Naive thymus-derived CD4-positive, alpha-beta T cell (primary cell): ENCODE data around the gene STK39. TPM values are rescaled to one million over a fixed set of nuclear protein-coding genes. Genes with fewer than 3 reads are reported as not detected.

Experiments used
- ATAC-seq: fragments of 150-1000 bp; cut with Tn5 transposase; 2 replicates; pipeline ENCODE4 v1.10.0; 2021; ENCODE audit warnings: mild to moderate bottlenecking, moderate library complexity
- CTCF ChIA-PET: fragments of 350-600 bp; sonication (Branson Sonifier 250); formaldehyde crosslinking; loops from one replicate; lab custom pipeline; 2021; ENCODE audit warnings: antibody characterized with exemption; lab: Charles Lee
- POLR2A ChIA-PET: fragments of 350-600 bp; sonication (Branson Sonifier 250); formaldehyde crosslinking; loops from one replicate; lab custom pipeline; 2021; ENCODE audit warnings: antibody characterized with exemption, inconsistent platforms; lab: Charles Lee
- DNase-seq, 9 donors: peaks; one replicate each; pipeline versions ENCODE4 v3.0.0 to v3.0.0-alpha.2; 2020 to 2022; ENCODE audit warnings: mixed read lengths in 1 of 9
- H3K27ac ChIP-seq: one replicate; pipeline ENCODE4 v1.7.0; 2013; ENCODE audit warnings: mild to moderate bottlenecking, low read depth, low read length, moderate library complexity
- H3K27me3 ChIP-seq, 2 donors: one replicate each; pipeline ENCODE4 v1.7.0; 2013; ENCODE audit warnings: low read length in 2 of 2, mild to moderate bottlenecking in 2 of 2, moderate library complexity in 2 of 2; ENCODE audit not compliant: control insufficient read depth in 2 of 2, insufficient read depth in 2 of 2
- H3K36me3 ChIP-seq, 3 experiments: 1 replicate in 2 of 3; 2 replicates in 1 of 3; pipeline ENCODE4 v1.7.0; 2013; ENCODE audit warnings: low read length in 3 of 3, mild to moderate bottlenecking in 3 of 3, moderate library complexity in 1 of 3; ENCODE audit not compliant: insufficient read depth in 3 of 3, control insufficient read depth in 2 of 3
- H3K4me1 ChIP-seq, 2 donors: one replicate each; pipeline ENCODE4 v1.7.0; 2013; ENCODE audit warnings: low read length in 2 of 2, mild to moderate bottlenecking in 2 of 2, moderate library complexity in 1 of 2; ENCODE audit not compliant: control insufficient read depth in 2 of 2, insufficient read depth in 2 of 2
- H3K4me3 ChIP-seq: 2 replicates; pipeline ENCODE4 v1.7.0; 2013; ENCODE audit warnings: mild to moderate bottlenecking, low read length
- H3K9me3 ChIP-seq, 3 experiments: 1 replicate in 2 of 3; 2 replicates in 1 of 3; pipeline ENCODE4 v1.7.0; 2013; ENCODE audit warnings: low read length in 3 of 3; ENCODE audit not compliant: control insufficient read depth in 2 of 3
- H3K27ac Mint-ChIP-seq, 9 donors: one replicate each; pipeline ENCODE4 v1.8.0; 2020 to 2022; ENCODE audit warnings: mixed read lengths in 9 of 9, mild to moderate bottlenecking in 8 of 9, moderate library complexity in 5 of 9, inconsistent platforms in 2 of 9
- H3K27me3 Mint-ChIP-seq, 5 donors: one replicate each; pipeline ENCODE4 v1.8.0; 2021 to 2022; ENCODE audit warnings: mixed read lengths in 5 of 5, mild to moderate bottlenecking in 1 of 5
- H3K36me3 Mint-ChIP-seq, 5 donors: one replicate each; pipeline ENCODE4 v1.8.0; 2020 to 2022; ENCODE audit warnings: mixed read lengths in 5 of 5, mild to moderate bottlenecking in 3 of 5, inconsistent platforms in 1 of 5
- H3K4me1 Mint-ChIP-seq, 7 donors: one replicate each; pipeline ENCODE4 v1.8.0; 2020 to 2022; ENCODE audit warnings: mixed read lengths in 7 of 7, mild to moderate bottlenecking in 3 of 7, inconsistent platforms in 1 of 7
- H3K4me3 Mint-ChIP-seq, 10 donors: one replicate each; pipeline ENCODE4 v1.8.0; 2020 to 2022; ENCODE audit warnings: mild to moderate bottlenecking in 10 of 10, mixed read lengths in 10 of 10, moderate library complexity in 6 of 10, inconsistent platforms in 2 of 10
- H3K9me3 Mint-ChIP-seq, 11 donors: one replicate each; pipeline ENCODE4 v1.8.0; 2020 to 2022; ENCODE audit warnings: mixed read lengths in 11 of 11, mild to moderate bottlenecking in 4 of 11, inconsistent platforms in 1 of 11, moderate library complexity in 1 of 11
- intact Hi-C, 2 donors: fragments of 100-400 bp; cut with micrococcal nuclease; formaldehyde crosslinking; loops; one replicate each; pipeline ENCODE4 v1.15.1; 2023
- polyA plus RNA-seq, 2 donors: library from polyadenylated mRNA; unstranded; fragments of 300-500 nt; fragmentation: Illumina TruSeq; gene quantifications; one replicate each; pipeline ENCODE4 v1.2.3, GENCODE V29; 2021
- total RNA-seq, 6 experiments: library from RNA in 5 of 6; stranded (reverse) in 5 of 6; gene quantifications; 1 replicate in 5 of 6; 2 replicates in 1 of 6; pipeline ENCODE4 v1.2.3 and lab custom pipeline; 2021 to 2026

Gene STK39
- total RNA-seq (10 to 100 TPM; 11.7 to 33.9 (median 20.1) TPM), polyA plus RNA-seq (1 to 10 TPM; 2.7 to 4.5 TPM), total RNA-seq (lab: John Stamatoyannopoulos, UW) (32.4 reads per million, percentile 61 among the genes with 10 or more reads in this experiment)

DNA sequence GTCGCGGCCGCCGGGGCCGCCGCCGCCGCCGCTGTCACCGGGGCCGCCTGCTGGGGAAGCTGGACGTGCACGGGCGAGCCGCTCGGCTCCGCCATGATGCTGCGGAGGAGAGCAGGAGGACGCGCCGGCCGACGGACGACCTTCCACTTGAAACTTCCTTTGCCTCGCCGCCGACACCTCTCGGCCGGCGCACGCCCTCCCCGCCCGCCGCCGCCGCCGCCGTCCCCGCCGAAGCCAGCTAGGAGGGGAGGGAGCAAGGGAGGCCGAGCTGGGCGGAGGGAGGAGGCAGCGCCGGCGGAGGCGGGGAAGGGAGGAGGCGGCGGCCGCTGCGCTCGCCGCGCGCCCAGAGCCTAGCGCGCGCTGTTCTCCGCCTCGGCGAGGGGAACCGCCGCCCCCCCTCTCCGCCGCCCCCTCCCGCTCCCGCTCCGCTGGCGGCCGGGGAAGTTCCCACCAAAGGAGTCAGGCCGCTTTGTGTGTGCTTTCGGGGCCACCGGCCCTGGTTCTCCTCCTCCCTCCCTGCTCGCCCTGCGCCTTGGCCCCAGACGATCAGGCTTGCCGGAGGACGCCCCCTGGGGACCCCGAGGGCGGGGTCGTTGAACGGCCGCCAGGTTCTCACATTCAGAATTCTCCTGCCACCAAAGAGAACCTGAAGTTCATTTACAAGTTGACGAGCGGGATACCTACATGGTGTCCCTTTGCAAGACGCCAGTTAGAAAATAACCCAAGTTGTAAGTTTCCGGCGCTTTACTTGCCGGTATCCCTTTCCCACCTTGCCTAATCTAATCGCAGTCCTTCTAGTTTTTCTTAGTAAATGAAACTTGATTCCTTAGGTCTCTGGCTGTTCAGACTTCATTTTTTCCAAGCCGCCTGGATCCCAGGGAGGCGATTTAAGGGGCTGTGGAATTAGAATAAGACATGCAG, at the start of gene STK39:
Gene STK39 (minus strand): TSS at position 255 of the 921 bp plus-strand sequence. CDS start 160 bp downstream, at position 95.
- Mint-ChIP-seq H3K36me3 (peaks cover 0 to 2% (median 0%) of the 10 kb centered on the region in 5 donors), H3K4me3 (peak within 1 kb of the TSS; percentile 71 to 95 (median 93)), H3K4me1 (peaks cover 16 to 49% (median 42%) of the 10 kb centered on the region in 7 donors), H3K27me3 (peaks cover 0 to 11% (median 0%) of the 10 kb centered on the region in 5 donors), H3K27ac (peak within 1 kb of the TSS; percentile 75 to 94 (median 91)), H3K9me3 (no peaks in the 10 kb centered on the region)
- Histone ChIP-seq H3K9me3 (no peaks in the 10 kb centered on the region), H3K27ac (peak within 1 kb of the TSS; percentile 77), H3K27me3 (no peaks in the 10 kb centered on the region), H3K36me3 (no peaks in the 10 kb centered on the region), H3K4me3 (peak within 1 kb of the TSS; percentile 74), H3K4me1 (peaks cover 26 to 28% of the 10 kb centered on the region in 2 donors)
- ChIA-PET CTCF (no interaction called here), POLR2A (interaction anchor here (1.4 kb wide), 1 partner anchor 10 kb away, joined by 3 read pairs; no protein-coding TSS in a partner anchor)
- ATAC-seq (peak; percentile 78), DNase-seq (peak; percentile 50 to 83 (median 67))
- intact Hi-C loops: loop anchor here (1.0 to 10.0 kb wide), 17 partner anchors 35 to 1577 kb away; partner anchors contain the start of genes CERS6 (in 2 of the 2), SPC25 (in 2 of the 2), CFAP210 (in 1 of the 2) and LRP2 (in 1 of the 2)

DNA sequence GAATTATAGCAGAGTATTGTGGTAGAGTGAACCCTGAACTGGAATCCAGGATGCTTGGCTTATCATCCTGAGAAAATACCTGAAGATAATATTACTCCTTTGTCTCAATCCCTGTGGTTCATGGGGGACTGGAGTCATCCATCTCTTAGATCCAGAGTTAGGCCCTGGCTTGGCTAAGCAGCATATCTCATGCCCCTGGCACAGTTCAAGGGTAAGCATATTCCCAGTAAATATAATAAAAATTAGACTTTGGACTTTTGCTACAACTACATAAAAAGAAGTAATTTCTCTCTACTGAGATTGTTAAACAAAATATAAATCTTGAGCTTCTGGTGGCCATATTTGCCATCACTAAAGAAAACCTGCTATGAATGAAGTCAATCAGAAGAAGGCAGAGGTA, 47.7 kb upstream of the STK39 start:
- POLR2A ChIA-PET: no interaction called here
- intact Hi-C loops: no loop called here
- H3K4me1 ChIP-seq: no peaks in the 10 kb centered on the region
- H3K4me3 ChIP-seq: no peak overlapping the region
- CTCF ChIA-PET: no interaction called here
- Mint-ChIP-seq H3K27ac (no peak overlapping the region), H3K9me3 (peaks cover 0 to 6% (median 0%) of the 10 kb centered on the region in 11 donors), H3K4me3 (no peak overlapping the region), H3K27me3 (peaks cover 0 to 4% (median 0%) of the 10 kb centered on the region in 5 donors), H3K4me1 (peaks cover 0 to 2% (median 0%) of the 10 kb centered on the region in 7 donors), H3K36me3 (no peaks in the 10 kb centered on the region)
- H3K27ac ChIP-seq: no peak overlapping the region
- ATAC-seq (no peak), DNase-seq (no peak)
- no peaks in the 10 kb centered on the region for H3K9me3 ChIP-seq
- H3K36me3 ChIP-seq: no peaks in the 10 kb centered on the region
- no peaks in the 10 kb centered on the region for H3K27me3 ChIP-seq

DNA sequence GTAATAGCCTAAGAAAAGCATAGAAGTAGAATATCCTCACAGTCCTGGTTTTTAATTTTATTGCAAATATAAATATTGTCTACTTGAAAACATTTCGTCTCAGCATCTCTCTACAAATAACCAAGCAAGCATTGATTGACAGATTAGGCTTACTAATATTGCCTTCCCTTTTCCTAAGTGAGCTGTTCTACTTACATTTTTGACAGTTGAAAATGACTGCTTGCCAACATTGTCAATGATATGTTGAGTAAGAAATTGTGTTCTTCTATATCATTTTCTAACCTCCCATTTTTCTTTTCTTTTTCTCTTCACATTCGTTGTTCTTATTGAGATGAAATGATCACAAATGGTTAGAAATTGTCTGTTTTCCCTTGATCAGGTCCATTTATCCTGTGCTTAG, 47.0 kb upstream of the STK39 start:
- Mint-ChIP-seq H3K4me1 (peaks cover 0 to 2% (median 0%) of the 10 kb centered on the region in 7 donors), H3K27ac (no peak overlapping the region), H3K27me3 (peaks cover 0 to 4% (median 0%) of the 10 kb centered on the region in 5 donors), H3K36me3 (no peaks in the 10 kb centered on the region), H3K4me3 (no peak overlapping the region), H3K9me3 (peaks cover 0 to 6% (median 0%) of the 10 kb centered on the region in 11 donors)
- no peak overlapping the region for H3K27ac ChIP-seq
- ATAC-seq: no peak
- DNase-seq: no peak
- ChIA-PET POLR2A (interaction anchor here (0.7 to 1.5 kb wide), 2 partner anchors 12 to 26 kb away, joined by 3 read pairs; no protein-coding TSS in a partner anchor), CTCF (no interaction called here)
- intact Hi-C loops: loop anchor here in 1 of 2 donors (1.0 kb wide), 1 partner anchor 158 kb away; no protein-coding TSS in a partner anchor
- H3K27me3 ChIP-seq: no peaks in the 10 kb centered on the region
- no peaks in the 10 kb centered on the region for H3K9me3 ChIP-seq
- no peaks in the 10 kb centered on the region for H3K4me1 ChIP-seq
- H3K4me3 ChIP-seq: no peak overlapping the region
- no peaks in the 10 kb centered on the region for H3K36me3 ChIP-seq

DNA sequence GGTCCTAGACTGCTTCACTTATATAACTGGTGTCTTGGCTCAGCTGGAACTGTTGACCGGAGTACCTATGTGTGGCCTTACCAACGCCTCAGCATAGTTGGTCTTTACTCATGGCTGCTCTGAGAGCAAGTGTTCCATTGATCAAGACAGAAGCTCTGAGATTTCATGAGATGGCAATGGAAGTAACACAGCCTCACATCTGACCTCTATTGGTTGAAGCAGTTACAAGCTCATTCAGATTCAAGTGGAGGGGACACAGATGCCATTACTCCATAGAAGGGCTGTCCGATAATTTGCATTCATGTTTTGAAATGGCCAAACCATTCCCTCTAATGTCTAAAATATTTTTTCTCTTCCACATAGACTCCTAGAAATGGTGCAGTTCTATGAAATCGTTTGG, 46.4 kb upstream of the STK39 start:
- Histone ChIP-seq H3K36me3 (no peaks in the 10 kb centered on the region), H3K27me3 (no peaks in the 10 kb centered on the region), H3K4me3 (no peak overlapping the region), H3K4me1 (no peaks in the 10 kb centered on the region), H3K27ac (no peak overlapping the region), H3K9me3 (no peaks in the 10 kb centered on the region)
- no peak for ATAC-seq
- Mint-ChIP-seq H3K4me1 (peaks cover 0 to 2% (median 0%) of the 10 kb centered on the region in 7 donors), H3K4me3 (no peak overlapping the region), H3K27me3 (peaks cover 0 to 4% (median 0%) of the 10 kb centered on the region in 5 donors), H3K9me3 (peaks cover 0 to 6% (median 0%) of the 10 kb centered on the region in 11 donors), H3K27ac (no peak overlapping the region), H3K36me3 (no peaks in the 10 kb centered on the region)
- POLR2A ChIA-PET: interaction anchor here (0.7 to 1.5 kb wide), 2 partner anchors 12 to 26 kb away, joined by 3 read pairs; no protein-coding TSS in a partner anchor
- CTCF ChIA-PET: no interaction called here
- DNase-seq: no peak
- intact Hi-C loops: loop anchor here in 1 of 2 donors (1.0 kb wide), 1 partner anchor 157 kb away; no protein-coding TSS in a partner anchor

DNA sequence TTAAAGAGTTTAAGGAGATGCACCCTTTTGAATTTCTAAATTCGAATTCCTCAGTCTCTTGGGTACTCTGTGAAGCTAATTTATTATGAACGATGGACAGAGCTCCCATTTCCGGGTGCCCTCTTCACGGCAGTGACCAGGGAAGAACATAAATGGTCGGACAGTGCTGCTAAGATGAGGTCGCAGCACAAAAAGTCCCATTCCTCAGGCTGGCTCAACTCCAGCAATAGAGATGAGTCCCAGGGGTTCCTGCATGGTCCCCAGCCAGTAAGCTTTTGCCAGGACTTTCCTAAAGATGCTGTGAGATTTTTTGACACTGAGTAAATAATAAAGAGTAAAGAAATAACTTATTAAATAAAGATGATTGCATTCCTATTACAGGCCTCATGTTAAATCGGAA, 43.0 kb upstream of the STK39 start:
- no peak overlapping the region for H3K27ac Mint-ChIP-seq
- H3K36me3 Mint-ChIP-seq: no peaks in the 10 kb centered on the region
- Histone ChIP-seq H3K4me1 (no peaks in the 10 kb centered on the region), H3K27me3 (no peaks in the 10 kb centered on the region), H3K4me3 (no peak overlapping the region), H3K36me3 (no peaks in the 10 kb centered on the region), H3K9me3 (no peaks in the 10 kb centered on the region), H3K27ac (no peak overlapping the region)
- CTCF ChIA-PET: interaction anchor here (1.4 kb wide), 1 partner anchor 172 kb away, joined by 3 read pairs; no protein-coding TSS in a partner anchor
- DNase-seq (no peak), ATAC-seq (no peak)
- no peak overlapping the region for H3K4me3 Mint-ChIP-seq
- H3K27me3 Mint-ChIP-seq: no peaks in the 10 kb centered on the region
- intact Hi-C loops: no loop called here
- H3K9me3 Mint-ChIP-seq: peaks cover 0 to 6% (median 0%) of the 10 kb centered on the region in 11 donors
- POLR2A ChIA-PET: no interaction called here
- H3K4me1 Mint-ChIP-seq: peaks cover 0 to 2% (median 0%) of the 10 kb centered on the region in 7 donors

DNA sequence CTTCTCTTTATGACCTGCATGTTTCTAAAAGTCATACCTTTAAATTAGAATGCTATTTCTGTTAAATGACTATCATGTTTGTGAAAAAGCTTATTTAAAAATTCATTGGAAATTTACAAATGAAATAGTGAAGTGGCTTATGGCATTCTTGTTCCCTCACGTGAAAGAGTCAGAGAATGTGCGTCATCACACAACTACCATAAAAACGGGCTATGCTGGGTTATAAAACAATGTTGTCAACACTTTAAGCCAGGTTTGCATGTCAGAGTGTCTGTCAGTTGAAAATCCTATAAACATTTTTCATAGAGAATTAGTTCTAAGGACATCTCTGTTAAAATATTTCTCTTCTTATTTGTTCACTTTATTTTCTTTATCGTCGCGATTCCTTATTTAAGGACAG, 42.5 kb upstream of the STK39 start:
- Mint-ChIP-seq H3K4me1 (peaks cover 0 to 2% (median 0%) of the 10 kb centered on the region in 7 donors), H3K36me3 (no peaks in the 10 kb centered on the region), H3K27ac (no peak overlapping the region), H3K9me3 (peaks cover 0 to 6% (median 0%) of the 10 kb centered on the region in 11 donors), H3K4me3 (no peak overlapping the region), H3K27me3 (no peaks in the 10 kb centered on the region)
- intact Hi-C loops: no loop called here
- CTCF ChIA-PET: interaction anchor here (1.4 kb wide), 1 partner anchor 171 kb away, joined by 3 read pairs; no protein-coding TSS in a partner anchor
- no peak overlapping the region for H3K27ac ChIP-seq
- ATAC-seq (no peak), DNase-seq (no peak)
- POLR2A ChIA-PET: interaction anchor here (0.8 kb wide), 1 partner anchor 21 kb away, joined by 3 read pairs; no protein-coding TSS in a partner anchor
- no peaks in the 10 kb centered on the region for H3K4me1 ChIP-seq
- no peaks in the 10 kb centered on the region for H3K36me3 ChIP-seq
- no peaks in the 10 kb centered on the region for H3K9me3 ChIP-seq
- no peaks in the 10 kb centered on the region for H3K27me3 ChIP-seq
- no peak overlapping the region for H3K4me3 ChIP-seq
